Urothelium cell line (cell line): ENCODE results near the gene ANP32A.

Experiments
- DNase-seq: peaks from one replicate; pipeline ENCODE4 v3.0.0; 2011; ENCODE audit warnings: low spot score, mixed read lengths
- FAIRE-seq: peaks from 2 replicates; lab custom pipeline; 2011; peaks lifted over from hg19 to GRCh38; lab: Jason Lieb, UNC

Gene ANP32A

DNA sequence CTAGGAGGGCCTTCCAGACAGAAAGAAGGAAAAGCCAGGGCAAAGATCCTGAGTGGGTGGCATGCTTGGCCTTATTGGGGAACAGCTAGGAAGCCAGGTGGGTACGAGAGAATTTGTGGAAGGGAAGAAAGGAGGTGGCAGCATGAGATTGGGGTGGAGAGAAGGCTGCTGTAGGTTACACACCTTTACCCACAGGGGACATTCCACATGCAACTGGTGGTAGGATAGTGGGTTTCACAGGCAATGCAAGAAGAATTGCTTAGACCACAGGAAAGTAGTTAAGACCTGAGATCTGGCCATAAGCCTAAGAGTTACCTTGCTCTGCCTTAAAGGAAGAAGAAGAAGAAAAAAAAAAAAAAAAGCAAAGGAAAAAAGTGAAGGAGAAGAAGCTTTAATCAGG lies 19.8 kb downstream of the ANP32A start:
- DNase-seq (no peak), FAIRE-seq (no peak)

DNA sequence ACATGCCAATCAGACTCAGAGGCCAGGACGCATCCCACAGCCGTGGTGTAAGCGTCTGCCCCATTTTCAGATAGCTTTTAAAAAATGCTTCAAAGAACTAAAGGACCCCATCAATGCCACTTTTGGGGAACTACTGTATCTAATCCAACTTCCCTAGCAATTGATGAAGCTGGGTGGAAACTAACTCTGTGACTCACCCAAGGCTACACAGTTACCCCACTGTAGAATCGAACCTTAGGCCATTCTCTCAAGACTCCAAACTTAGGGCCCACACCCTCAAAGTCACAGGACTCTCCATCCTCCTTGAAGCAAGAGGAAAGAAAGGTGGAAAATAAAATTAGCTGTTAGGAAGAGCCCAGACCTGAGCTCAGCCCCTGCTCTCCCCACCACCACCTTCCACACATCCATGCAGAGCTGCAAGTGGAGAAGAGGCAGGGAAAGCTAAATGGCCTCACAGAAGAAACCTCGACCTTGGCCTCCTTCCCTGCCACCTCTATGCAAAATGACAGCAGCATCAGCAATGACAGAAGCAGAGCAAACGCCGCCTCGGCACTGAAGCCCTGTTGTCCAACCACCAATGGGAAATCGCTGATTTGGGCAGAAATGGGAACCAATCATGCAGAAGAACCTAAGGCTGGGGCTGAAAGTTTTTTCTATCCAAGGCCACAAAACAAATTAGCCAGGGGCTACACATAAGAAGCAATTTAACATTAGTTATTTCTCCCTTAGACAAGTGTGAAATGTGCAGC lies 22.2 kb downstream of the ANP32A start:
- DNase-seq = no peak

GRCh38 chr15:68797599-68798345 lies 22.9 kb downstream of the ANP32A start:
- no peak for DNase-seq
- FAIRE-seq = no peak

More for the DNA sequence above, 22.2 kb downstream of the ANP32A start:
- FAIRE-seq = no peak

DNA sequence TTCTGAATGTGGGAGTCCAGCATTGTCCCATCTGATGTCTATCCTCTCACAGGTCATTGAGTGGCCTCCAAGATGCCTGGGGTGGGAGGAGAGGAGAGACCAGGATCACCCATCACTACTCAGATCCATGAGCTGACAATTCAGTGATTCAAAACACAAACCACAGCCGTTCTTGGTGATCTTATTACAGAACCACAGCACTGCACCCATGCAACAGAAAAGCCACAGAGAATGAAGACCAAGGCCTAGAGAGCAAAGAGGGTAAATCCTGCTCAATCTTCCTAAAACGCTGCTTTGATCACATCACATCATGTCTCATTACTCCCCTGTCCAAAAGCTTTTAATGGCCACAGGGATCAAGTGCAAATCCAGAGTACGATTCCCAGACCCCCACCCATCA lies 23.5 kb downstream of the ANP32A start:
- DNase-seq = no peak
- FAIRE-seq = no peak

GRCh38 chr15:68796576-68796975 lies 24.1 kb downstream of the ANP32A start:
- DNase-seq (no peak), FAIRE-seq (no peak)

GRCh38 chr15:68795298-68795848 lies 25.3 kb downstream of the ANP32A start:
- no peak for FAIRE-seq
- DNase-seq = no peak

GRCh38 chr15:68794863-68795262 lies 25.8 kb downstream of the ANP32A start:
- FAIRE-seq (no peak), DNase-seq (no peak)

DNA sequence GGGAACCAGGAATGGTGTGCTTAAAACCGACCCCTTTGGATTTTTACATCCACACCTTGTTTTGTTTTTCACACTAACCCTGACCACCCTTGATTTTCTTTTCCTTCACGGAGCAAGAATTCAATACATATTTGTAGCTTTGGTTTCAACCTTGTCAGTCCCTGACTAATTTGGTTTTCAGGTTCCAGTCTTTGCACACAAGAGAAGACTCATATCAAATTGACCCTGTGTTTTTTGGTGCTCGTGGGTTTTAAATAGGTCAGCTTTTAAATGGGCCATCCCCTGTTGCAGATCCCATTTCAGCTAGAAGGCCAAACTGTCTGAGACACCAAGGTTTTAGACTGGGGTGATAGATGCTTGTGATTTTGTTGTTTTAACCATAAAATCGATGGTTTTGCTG lies 26.4 kb downstream of the ANP32A start:
- no peak for FAIRE-seq

GRCh38 chr15:68793776-68794175 lies 26.9 kb downstream of the ANP32A start:
- DNase-seq = no peak
- no peak for FAIRE-seq

More for the DNA sequence above, 26.4 kb downstream of the ANP32A start:
- DNase-seq = no peak

- FAIRE-seq (no peak), DNase-seq (no peak)
Observed at GRCh38 chr15:68792901-68793766, 27.6 kb downstream of the ANP32A start.

DNA sequence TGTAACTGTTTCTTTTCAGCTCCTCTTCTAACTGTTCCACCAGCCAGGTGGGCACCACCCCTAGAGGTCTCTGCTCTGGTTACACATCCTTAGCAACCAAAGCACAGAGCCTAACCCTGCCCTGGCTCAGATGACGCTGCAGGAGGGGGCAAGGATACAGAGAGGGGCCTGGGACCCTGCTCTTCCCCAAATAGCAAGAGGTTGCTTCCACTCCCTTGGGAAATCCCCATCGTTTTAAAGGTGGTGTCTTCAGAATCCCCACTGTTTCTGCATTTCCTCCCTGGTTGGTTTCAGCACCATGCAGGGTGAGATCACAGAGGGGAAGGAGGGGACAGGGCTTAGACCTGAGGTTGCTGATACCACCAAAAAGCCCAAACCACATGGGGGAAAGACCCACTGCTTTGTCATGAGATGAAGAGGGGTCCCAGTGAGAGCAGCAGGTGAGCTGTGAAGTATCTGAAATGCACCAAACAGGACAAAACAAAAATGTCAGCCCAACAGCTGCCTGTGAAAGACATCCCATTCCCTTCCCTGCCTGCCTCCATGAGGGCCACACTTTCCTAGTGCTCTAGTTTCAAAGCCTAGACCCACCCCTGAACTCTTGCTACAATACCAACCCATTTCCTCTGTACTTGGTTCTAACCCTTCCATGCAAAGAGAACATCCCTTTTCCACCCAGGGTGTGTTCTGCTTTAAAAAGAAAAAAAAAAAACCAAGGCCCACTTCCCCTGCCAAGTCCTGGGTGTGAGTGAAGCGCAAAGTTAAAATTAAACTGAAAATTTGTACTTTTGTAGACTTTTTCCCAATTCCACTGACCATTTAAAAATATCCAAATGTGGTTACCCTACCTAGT lies 29.0 kb downstream of the ANP32A start:
- FAIRE-seq (no peak), DNase-seq (no peak)

GRCh38 chr15:68790910-68791309 lies 29.8 kb downstream of the ANP32A start:
- no peak for DNase-seq
- no peak for FAIRE-seq

DNA sequence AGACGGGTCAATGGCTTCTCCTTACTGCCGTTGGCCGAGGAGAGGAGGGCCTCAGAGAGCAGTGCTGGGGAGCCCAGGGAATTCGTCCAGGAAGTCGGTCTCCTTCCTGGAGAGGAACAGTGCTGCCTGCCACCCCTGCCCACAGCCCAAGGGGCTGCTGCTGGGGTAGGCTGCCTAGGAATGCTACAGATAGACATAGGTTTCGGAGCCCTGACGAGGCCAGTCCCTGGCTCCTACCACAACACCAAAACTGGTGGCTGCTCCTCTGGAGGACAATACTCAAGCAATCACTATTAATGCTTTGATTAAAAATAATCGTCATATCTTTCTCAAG lies 30.5 kb downstream of the ANP32A start:
- no peak for FAIRE-seq
- no peak for DNase-seq

- DNase-seq (no peak), FAIRE-seq (no peak)
Observed at GRCh38 chr15:68789534-68790241, 31.0 kb downstream of the ANP32A start.

DNA sequence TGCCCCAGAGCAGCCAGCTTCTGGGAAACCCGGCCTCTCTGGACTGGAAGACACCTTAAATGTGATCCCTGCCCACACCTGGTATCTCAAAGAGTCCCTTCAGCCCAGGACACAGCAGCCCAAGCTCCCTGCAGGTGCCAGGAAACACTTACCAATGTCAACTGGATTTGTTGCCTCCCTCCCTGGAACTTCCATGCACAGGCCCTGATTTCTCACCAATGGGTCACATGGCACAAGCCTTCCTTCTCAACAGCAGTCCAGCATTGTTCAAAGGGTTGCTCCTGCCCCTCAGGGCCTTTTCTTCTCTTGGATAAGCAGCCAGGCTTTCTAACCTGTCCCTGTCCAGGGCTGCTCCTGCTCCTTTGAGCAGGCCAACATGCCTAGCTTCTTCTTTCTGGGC lies 31.6 kb downstream of the ANP32A start:
- DNase-seq (no peak), FAIRE-seq (no peak)

DNA sequence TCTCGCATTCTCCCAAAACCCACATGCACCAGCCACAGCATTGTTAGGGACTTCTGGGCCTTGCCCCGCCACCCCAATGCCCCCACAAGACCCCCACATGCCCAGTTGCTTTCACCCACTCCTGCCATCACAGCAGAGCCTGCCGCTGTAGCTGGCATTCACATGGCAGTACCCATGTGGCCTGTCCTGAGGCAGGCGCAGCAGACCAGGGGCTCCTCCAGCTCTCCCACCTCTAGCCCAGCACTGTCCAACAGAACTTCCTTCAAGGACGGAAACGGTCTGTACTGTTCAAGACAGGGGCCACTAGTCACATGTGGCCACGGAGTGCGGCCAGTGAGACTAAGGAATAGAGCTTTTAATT lies 32.5 kb downstream of the ANP32A start:
- DNase-seq (no peak), FAIRE-seq (no peak)

- DNase-seq (no peak), FAIRE-seq (no peak)
Observed at GRCh38 chr15:68787609-68788263, 33.0 kb downstream of the ANP32A start.

DNA sequence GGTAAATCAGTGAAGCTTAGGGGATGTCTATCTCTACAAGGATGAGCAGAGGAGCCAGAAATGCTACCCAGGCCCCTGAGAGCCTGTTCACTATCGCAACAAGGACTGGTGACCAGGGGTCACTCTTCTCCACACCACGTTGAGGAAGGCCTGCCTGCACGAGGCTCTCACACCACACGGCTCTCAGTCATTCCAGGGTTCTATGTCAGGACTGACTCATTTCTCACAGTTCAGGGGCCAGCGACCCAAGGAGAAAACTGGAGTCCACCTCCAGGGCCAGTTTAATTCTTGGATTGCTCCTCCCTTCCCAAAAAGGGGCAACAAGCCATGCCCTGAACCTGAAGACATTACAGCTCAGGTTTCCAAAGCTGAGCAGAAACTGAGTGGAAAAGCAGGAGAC lies 33.9 kb downstream of the ANP32A start:
- FAIRE-seq (no peak), DNase-seq (no peak)

DNA sequence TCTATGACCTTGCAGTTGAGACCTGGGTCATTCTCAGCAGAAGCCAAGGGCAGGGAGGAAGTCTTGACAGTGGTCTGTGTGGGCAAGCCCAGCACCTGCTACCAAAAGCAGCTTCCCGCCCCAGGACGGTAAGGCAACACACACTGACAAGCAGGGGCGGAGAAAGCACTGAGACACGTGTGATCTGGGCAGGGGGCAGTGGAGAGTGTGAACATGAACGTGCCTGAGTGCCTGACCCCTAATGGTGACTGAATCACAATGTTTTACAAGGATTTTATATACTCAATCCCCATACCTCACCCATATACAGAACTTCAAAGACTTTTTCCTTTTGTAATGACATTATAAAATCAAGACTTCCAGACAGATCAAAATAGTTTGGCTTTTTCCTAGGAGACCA lies 35.2 kb downstream of the ANP32A start:
- peak; percentile 71 for FAIRE-seq
- DNase-seq = no peak
